A673 (cell line): Measurements from ENCODE around the gene NES.

Source experiments
- CTCF ChIP-seq: fragments of 300-800, 200-600 bp; sonication (generic); conservative IDR thresholded peaks from 2 replicates; pipeline ENCODE4 v1.5.1; 2017; ENCODE audit warnings: low read depth, mild to moderate bottlenecking, antibody characterized with exemption, low read length, moderate library complexity, mixed read lengths
- EZH2 ChIP-seq: fragments of 200-600 bp; sonication (generic); IDR thresholded peaks from 2 replicates; pipeline ENCODE4 v1.6.1; 2017; ENCODE audit warnings: borderline replicate concordance, low read depth, mild to moderate bottlenecking, mixed read lengths, antibody characterized with exemption, low read length; ENCODE audit not compliant: poor library complexity, severe bottlenecking

GRCh38 chr1:156669794-156670193 is 7.4 kb downstream of the NES start:
- TF ChIP-seq CTCF (no peak), EZH2 (no peak)
